Measurements from ENCODE around the gene RPS6KL1. TPM values are rescaled to one million over a fixed set of nuclear protein-coding genes. Genes with fewer than 3 reads are reported as not detected.

Gene RPS6KL1
- polyA plus RNA-seq, 2 of the 4 experiments (the other 2 are of a cell fraction): 0.32 to 0.99 TPM

- no peak overlapping the region for H3K27ac ChIP-seq
- POLR2A ChIA-PET: no interaction called here
- ATAC-seq (no peak), FAIRE-seq (no peak), DNase-seq (ENCODE audit: low read depth in 1 of 2, low spot score in 1 of 2) (no peak)
- H3K9me3 ChIP-seq: no peaks in the 10 kb centered on the region
- no peak overlapping the region for H3K4me2 ChIP-seq
- CTCF ChIA-PET: interaction anchor here (0.7 to 11.6 kb wide), 6 partner anchors 7 to 138 kb away, joined by 3 to 105 read pairs (median 5); no protein-coding TSS in a partner anchor
- WGBS (ENCODE audit: missing lambda C conversion rate): 89% methylated on average over 6 of the region's 6 CpGs
- peaks cover 11% of the 10 kb centered on the region for H3K4me1 ChIP-seq
- no peak for TF ChIP-seq RNF2 (IDR thresholded peaks at IDR 0.05; ENCODE audit: borderline replicate concordance, low read depth)
- TF ChIP-seq CHD2 (IDR thresholded peaks at IDR 0.05; ENCODE audit: low read length, partially characterized antibody): no peak
- no peak for TF ChIP-seq CEBPB (IDR thresholded peaks at IDR 0.05)
- TF ChIP-seq ATOH8 (CRISPR knock-in tag; IDR thresholded peaks at IDR 0.05; ENCODE audit: low read depth): no peak
- no peak for TF ChIP-seq RCOR1 (IDR thresholded peaks at IDR 0.05; ENCODE audit: low read depth, low read length)
- TF ChIP-seq CBX8 (IDR thresholded peaks at IDR 0.05): no peak
- TF ChIP-seq CHD4 (IDR thresholded peaks at IDR 0.05; ENCODE audit: borderline replicate concordance): no peak
- TF ChIP-seq MAZ (IDR thresholded peaks at IDR 0.05; ENCODE audit: borderline replicate concordance, low read depth, low read length): no peak
- no peak for TF ChIP-seq SREBF2 (IDR thresholded peaks at IDR 0.05)
- no peak for TF ChIP-seq HES2 (IDR thresholded peaks at IDR 0.05)
- no peak for TF ChIP-seq TP53 (CRISPR knock-in tag; IDR thresholded peaks at IDR 0.05)
- TF ChIP-seq TFCP2L1 (CRISPR knock-in tag; IDR thresholded peaks at IDR 0.05): no peak
- TF ChIP-seq FOSL2 (IDR thresholded peaks at IDR 0.05): no peak
- TF ChIP-seq FOSL2 (CRISPR knock-in tag; IDR thresholded peaks at IDR 0.05): no peak
- no peak for TF ChIP-seq NPAS2 (CRISPR knock-in tag; IDR thresholded peaks at IDR 0.05; ENCODE audit: borderline replicate concordance)
- TF ChIP-seq MYC (IDR thresholded peaks at IDR 0.05; ENCODE audit: borderline replicate concordance, low read length): no peak
- no peak for TF ChIP-seq ELK1 (IDR thresholded peaks at IDR 0.05; ENCODE audit: low read depth, low read length)
- TF ChIP-seq JUN (IDR thresholded peaks at IDR 0.05): no peak
- no peak overlapping the region for H3K4me3 ChIP-seq
These were observed 29.2 kb upstream of the RPS6KL1 start for GRCh38 chr14:74952180-74952665.

- DNase-seq (ENCODE audit: low read depth in 1 of 2, low spot score in 1 of 2): no peak
- H3K9me3 ChIP-seq: no peaks in the 10 kb centered on the region
- no peak for ATAC-seq
- CTCF ChIA-PET: interaction anchor here (0.7 to 11.6 kb wide), 7 partner anchors 7 to 139 kb away, joined by 3 to 105 read pairs (median 5); no protein-coding TSS in a partner anchor
- POLR2A ChIA-PET: no interaction called here
- no peak overlapping the region for H3K4me3 ChIP-seq
- no peak overlapping the region for H3K4me2 ChIP-seq
- H3K27ac ChIP-seq: no peak overlapping the region; a peak in 1 of 6 replicates
- 86% methylated on average over 15 of the region's 15 CpGs for WGBS (ENCODE audit: missing lambda C conversion rate)
- TF ChIP-seq E2F6 (IDR thresholded peaks at IDR 0.05; ENCODE audit: borderline replicate concordance, low read depth) (no peak), ELK1 (IDR thresholded peaks at IDR 0.05; ENCODE audit: low read depth, low read length) (no peak), ZFP36 (IDR thresholded peaks at IDR 0.05; ENCODE audit: borderline replicate concordance, partially characterized antibody) (no peak), POLR2AphosphoS2 (conservative IDR thresholded peaks at IDR 0.05; ENCODE audit: low read length) (no peak)
- H3K4me1 ChIP-seq: peaks cover 11% of the 10 kb centered on the region
- no peak for FAIRE-seq
These were observed 28.6 kb upstream of the RPS6KL1 start for GRCh38 chr14:74951443-74952179.

All from A549 (cell line).